HG03196 (cell line): ENCODE results near the gene CLCN6.
"Not testable (repeated sequence)": the region's sequence is repeated elsewhere in the genome, so short reads cannot be mapped to it uniquely, and the experiment has no call there.

ENCODE experiments used
- ATAC-seq: cut with Tn5 transposase; IDR thresholded peaks from one replicate; pipeline ENCODE4 v1.9.1; 2021; ENCODE audit not compliant: unreplicated experiment

Gene CLCN6

DNA sequence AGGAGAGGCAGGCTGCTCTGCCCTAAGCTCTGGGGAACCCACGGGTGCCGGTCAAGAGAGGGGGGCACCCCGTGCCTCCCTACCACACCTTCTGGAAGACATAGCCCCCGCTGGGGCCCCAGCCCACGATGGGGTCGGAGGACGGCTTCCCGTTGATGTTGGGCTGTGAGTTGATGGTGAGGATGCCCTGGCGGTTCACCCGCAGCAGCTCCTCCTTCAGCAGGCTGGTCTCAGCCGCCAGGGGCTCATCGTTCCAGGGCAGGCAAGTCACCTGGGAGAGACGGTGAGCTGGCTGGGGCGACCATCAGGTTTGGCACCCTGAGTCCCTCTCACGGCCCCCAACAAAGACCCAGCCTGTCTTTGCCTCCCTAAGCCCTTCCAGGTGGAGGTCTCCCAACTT lies 12.2 kb upstream of the CLCN6 start:
- ATAC-seq: no peak

- ATAC-seq: no peak
Observed at GRCh38 chr1:11794446-11795237, 11.3 kb upstream of the CLCN6 start.

DNA sequence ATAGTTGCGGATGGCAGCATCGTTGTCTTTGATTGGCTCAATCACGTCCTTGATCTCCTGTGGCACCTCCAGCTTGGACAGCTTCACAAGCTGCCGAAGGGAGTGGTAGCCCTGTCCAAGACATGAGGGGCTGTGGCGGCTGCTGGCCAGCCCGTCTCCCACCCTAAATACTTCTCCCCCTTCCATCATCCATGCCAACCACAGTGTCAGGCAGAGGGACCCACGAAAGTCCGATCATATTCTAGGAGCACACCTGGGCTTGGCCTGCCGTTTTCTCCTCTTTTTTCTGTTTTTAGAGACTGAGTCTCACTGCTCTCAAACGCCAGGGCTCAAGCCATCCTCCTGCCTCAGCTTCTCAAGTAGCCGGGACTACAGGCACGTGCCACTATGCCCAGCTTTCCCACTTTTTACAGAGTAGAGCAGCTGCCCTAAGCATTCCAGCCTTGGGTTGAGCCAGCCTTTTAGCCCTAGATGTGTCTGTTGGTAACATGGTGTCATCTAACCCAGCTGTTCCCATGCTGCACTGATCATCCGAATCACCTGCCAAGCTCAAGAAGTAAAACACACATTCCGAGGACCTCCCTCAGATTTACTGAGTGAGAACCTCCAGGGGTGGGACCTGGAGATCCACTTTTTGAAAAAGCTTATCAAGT lies 10.6 kb upstream of the CLCN6 start:
- ATAC-seq: no peak

- no peak for ATAC-seq
Observed at GRCh38 chr1:11796036-11796828, 9.8 kb upstream of the CLCN6 start.

- ATAC-seq: no peak
Observed at GRCh38 chr1:11797525-11798216, 8.3 kb upstream of the CLCN6 start.

GRCh38 chr1:11799099-11799498 lies 6.9 kb upstream of the CLCN6 start:
- no peak for ATAC-seq

GRCh38 chr1:11799896-11800295 lies 6.1 kb upstream of the CLCN6 start:
- no peak for ATAC-seq

DNA sequence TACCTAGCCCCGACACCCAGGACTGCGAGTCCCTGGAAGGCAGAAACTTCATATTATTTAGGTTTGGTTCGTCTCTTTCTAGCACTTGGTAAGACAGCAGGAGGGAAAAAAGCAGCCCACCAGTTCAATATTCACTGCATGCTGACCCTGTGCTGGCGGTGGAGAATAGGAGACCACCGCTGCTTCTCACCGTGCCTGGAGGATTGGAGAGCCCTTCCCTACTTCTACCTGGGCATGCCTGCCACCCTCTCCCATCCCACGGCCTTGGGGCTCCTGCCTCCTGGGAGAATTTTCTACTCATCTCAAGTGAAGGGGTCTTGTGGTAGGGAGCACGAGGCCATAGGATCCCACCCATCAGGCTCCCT lies 5.6 kb upstream of the CLCN6 start:
- no peak for ATAC-seq

DNA sequence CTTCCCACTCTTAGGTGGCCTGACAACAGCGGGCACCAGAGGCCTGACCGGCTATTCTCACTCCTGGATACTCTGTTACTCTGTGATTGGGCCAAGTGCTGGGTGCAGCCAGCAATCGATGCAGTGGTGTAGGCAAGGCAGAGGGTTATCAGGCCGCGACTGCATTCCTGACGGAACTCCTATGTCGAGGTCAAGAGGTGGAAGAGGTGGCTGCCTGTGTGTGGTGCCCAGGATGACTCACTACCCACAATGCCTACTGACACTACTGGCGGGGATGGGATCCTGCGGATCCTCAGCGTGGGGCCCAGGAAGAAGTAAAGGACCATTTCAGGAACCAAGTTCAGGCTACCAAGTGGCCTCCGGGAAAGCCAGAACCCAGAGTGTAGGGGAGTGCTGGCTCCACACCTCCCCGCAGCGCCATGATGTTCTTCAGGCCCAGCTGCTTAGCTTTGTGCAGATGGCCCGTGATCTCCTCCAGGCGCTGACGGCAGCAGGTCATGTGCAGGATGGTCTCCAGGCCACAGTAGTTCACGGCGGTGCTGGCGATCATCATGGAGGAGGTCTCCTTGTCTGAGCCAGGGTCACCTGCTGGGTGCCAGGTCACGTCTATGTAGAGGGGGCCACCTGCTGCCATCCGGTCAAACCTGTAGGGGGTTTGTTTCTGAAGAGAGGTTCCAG lies 5.1 kb upstream of the CLCN6 start:
- ATAC-seq: no peak

DNA sequence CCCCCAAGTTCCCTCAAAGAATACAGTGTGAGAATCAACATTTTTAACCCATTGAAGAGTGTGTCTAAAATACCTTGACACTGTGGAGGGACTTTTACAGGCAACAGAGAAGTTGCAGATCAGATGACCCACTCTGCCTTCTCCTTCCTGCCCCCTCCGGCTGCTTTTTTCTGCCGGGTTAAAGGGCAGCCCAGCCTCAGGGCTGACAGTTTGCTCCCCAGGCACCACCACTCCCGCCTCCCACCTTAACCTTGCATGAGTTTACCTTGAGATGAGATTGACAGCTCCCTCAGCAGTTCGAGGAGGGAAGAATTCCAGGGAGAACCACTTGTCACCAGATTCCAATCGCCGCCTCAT lies 3.4 kb upstream of the CLCN6 start:
- ATAC-seq: no peak

DNA sequence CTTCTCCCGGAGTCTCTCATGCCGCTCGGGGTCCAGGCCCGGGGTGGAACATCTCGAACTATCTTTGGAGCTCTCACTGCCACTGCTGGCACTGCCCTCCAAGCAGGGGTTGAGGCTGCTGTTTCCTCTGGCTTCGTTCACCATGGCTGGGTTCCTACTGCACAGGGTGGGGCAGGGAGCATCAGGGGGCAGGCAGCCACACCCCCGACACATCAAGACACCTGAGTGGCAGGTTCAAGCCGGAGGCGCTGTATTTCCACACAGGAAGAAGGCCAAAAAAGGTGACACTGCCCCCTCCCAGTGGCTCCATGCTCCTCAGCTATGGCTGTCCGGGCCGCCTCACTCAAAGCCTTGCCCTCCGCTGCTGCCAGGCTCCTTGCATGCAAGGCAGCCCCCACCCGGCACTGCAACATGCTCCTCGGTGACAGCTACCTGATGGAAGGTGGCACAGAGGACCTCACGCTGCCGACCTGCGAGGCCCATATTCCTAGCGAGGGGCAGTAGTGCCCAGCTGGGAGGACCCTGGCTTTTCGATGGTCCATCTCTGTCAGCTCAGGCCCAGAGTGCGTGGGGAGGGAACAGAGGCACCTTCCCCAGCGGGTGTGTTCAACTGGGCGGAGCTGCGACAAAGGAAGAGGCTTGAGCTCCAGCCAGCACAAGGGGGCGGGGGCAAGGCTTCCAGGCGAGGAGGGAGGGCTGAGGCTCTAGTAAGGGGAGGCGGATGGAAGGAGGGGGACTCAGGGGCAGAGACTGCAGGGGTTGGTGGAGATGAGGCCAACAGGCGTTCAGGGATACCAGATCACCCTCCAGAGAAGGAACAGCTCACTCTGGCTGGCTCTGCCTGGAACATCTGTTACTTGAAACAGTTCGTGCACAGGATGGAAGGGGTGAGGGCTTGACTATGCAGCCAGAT lies 2.8 kb upstream of the CLCN6 start:
- ATAC-seq: no peak

DNA sequence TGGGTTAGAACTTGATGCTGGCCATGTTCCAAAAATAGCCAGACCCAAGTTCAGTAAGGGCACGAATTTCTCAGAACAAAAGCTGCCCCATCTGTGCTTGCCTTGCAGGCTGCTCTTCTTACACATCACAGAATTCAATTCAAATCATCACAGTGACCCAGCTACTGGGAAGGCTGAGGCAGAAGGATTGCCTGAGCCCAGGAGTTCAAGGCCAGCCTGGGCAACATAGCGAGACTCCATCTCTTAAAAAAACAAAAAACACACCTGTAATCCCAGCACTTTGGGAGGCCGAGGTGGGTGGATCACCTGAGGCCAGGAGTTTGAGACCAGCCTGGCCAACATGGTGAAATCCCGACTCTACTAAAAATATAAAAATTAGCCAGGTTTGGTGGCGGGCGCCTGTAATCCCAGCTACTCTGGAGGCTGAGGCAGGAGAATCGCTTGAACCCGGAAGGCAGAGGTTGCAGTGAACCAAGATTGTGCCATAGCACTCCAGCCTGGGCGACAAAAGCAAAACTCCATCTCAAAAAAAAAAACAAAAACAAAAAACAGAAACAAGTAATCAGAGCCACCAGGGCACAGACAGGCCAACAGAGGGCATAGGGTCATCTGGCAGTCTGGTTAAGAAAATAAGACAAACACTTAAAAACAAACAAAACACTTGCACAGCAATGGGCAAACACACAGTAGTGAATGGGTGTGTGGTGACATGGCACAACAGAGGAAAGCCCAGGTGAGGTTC lies 1.9 kb upstream of the CLCN6 start:
- not testable (repeated sequence) for ATAC-seq

- no peak for ATAC-seq
Observed at GRCh38 chr1:11804666-11805421, 1.1 kb upstream of the CLCN6 start.

DNA sequence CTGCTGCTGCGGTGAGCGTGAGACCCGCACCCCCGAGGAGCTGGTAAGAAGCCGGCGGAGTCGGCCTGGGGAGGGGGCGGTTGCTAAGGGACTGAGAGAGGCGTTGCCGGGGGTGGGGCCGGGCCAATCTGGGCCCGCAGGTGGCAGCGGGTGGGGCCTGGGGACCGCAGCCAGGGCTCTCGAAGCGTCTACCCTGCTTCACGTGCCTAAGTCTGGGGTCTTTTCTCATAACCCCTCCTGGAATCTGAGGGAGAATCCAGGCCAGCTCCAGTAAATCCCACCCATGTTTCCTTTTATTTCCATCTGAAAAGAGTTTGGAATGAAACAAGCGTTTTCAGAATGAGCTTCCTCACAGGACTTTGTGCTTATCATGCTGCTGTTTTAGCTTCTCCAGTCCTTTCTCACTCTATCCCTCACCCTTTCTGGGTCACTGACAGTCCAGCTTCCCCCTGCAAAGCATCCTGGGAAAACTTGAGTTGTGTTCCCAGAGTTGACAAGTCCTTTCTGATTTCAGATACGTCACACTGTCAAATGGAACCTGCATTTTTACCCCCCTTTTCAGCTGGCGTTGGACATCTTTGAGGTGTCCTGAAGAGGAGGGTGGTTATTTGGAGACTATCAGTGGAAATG lies 431 bp downstream of the CLCN6 start:
- ATAC-seq: peak; percentile 42

- no peak for ATAC-seq
Observed at GRCh38 chr1:11807133-11807532, 1.1 kb downstream of the CLCN6 start.

DNA sequence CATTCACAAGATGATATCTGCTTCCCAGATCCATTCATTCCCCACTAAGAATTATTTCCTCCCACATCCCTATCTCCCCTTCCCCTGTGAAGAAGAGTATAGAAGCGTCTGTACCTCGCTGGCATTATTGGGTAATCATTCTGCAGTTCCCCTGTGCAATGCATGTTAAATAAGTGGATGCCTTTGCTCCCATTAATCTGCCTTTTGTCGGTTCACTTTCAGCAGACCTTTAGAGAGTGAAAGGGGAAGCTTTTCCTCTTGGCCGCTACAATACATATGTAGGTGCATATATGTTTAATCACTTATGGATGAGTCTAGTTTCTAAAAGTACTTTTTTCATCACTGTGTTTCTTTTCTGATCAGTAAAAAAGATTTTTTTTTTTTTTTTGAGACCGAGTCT lies 7.0 kb downstream of the CLCN6 start:
- no peak for ATAC-seq

GRCh38 chr1:11817192-11817591 lies 11.2 kb downstream of the CLCN6 start:
- no peak for ATAC-seq

DNA sequence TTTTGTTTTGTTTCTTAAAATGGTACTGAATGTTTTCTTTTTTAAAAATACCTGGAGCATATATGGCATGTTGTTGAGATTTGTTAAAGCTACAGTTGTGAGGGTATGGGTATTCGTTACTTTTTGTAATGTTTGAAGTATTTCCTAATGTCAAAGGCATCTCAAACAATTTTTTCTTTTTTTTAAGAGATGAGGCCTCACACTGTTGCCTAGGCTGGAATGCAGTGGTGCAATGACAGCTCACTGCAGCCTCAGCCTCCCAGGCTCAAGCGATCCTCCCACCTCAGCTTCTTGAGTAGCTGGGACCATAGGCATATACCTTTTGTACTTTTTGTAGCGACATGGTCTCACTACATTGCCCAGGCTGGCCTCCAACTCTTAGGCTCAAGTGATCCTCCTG lies 16.1 kb downstream of the CLCN6 start:
- ATAC-seq: no peak
